Activated CD4-positive, alpha-beta T cell treated with anti-CD3 and anti-CD28 coated beads for 1 hour (primary cell): ENCODE measurements around the gene LXN.
"Not testable (repeated sequence)": the region's sequence is repeated elsewhere in the genome, so short reads cannot be mapped to it uniquely, and the experiment has no call there.

Source experiments
- DNase-seq: peaks from one replicate; pipeline ENCODE4 v3.0.0-alpha.2; 2020

LXN gene

GRCh38 chr3:158672215-158673176, at the start of gene LXN:
Gene LXN (minus strand): TSS chr3:158672648. CDS start chr3:158672478, 170 bp downstream.
- DNase-seq = peak; percentile 62

- no peak for DNase-seq
Measured at GRCh38 chr3:158722108-158722507, 49.7 kb upstream of the LXN start.

- DNase-seq = no peak
Measured at GRCh38 chr3:158718490-158719170, 46.2 kb upstream of the LXN start.

GRCh38 chr3:158717576-158717975, 45.1 kb upstream of the LXN start:
- no peak for DNase-seq

GRCh38 chr3:158713094-158713499, 40.6 kb upstream of the LXN start:
- DNase-seq = no peak

GRCh38 chr3:158712443-158712842, 40.0 kb upstream of the LXN start:
- no peak for DNase-seq

- DNase-seq = no peak
Measured at GRCh38 chr3:158711886-158712285, 39.4 kb upstream of the LXN start.

GRCh38 chr3:158710601-158711000, 38.2 kb upstream of the LXN start:
- no peak for DNase-seq

- no peak for DNase-seq
Measured at GRCh38 chr3:158709666-158710083, 37.2 kb upstream of the LXN start.

GRCh38 chr3:158703566-158703965, 31.1 kb upstream of the LXN start:
- no peak for DNase-seq

- DNase-seq = no peak
Measured at GRCh38 chr3:158702815-158703481, 30.5 kb upstream of the LXN start.

GRCh38 chr3:158701420-158702065, 29.1 kb upstream of the LXN start:
- DNase-seq = no peak

GRCh38 chr3:158700559-158700958, 28.1 kb upstream of the LXN start:
- no peak for DNase-seq

- DNase-seq = no peak
Measured at GRCh38 chr3:158696618-158697017, 24.2 kb upstream of the LXN start.

GRCh38 chr3:158693866-158694456, 21.5 kb upstream of the LXN start:
- not testable (repeated sequence) for DNase-seq

GRCh38 chr3:158685159-158685558, 12.7 kb upstream of the LXN start:
- no peak for DNase-seq

GRCh38 chr3:158683230-158683962, 10.9 kb upstream of the LXN start:
- no peak for DNase-seq

- no peak for DNase-seq
Measured at GRCh38 chr3:158680861-158681260, 8.4 kb upstream of the LXN start.

- DNase-seq = no peak
Measured at GRCh38 chr3:158679547-158680000, 7.1 kb upstream of the LXN start.

- no peak for DNase-seq
Measured at GRCh38 chr3:158678687-158679086, 6.2 kb upstream of the LXN start.

GRCh38 chr3:158671821-158672214, 630 bp downstream of the LXN start:
- no peak for DNase-seq

GRCh38 chr3:158668506-158668905, 3.9 kb downstream of the LXN start:
- DNase-seq = no peak
